HG03354 (cell line): Measurements from ENCODE around the gene ACKR2.

ENCODE experiments used
- ATAC-seq: cut with Tn5 transposase; IDR thresholded peaks from one replicate; pipeline ENCODE4 v1.9.1; 2021; ENCODE audit warnings: mild to moderate bottlenecking; ENCODE audit not compliant: unreplicated experiment, poor library complexity, severe bottlenecking

Gene ACKR2

DNA sequence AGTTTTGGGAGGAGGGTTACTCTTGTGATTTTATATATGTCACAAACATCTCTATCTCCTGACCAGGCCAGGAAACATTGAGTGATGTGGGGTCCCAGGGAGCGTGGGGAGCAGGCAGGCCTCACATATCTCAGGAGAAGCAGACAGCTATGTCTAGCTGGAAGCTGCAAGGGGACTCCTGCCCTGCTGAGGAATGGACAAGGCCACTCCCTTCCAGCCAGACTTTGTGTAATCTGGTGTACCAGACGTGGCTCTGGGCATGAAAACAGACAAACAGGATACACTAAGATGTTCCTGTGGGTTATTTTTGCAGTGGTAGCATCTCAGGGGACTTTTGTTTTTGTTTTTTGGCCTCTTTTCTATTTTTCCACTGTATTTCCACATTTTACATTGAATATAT, 43.2 kb downstream of the ACKR2 start:
- no peak for ATAC-seq

DNA sequence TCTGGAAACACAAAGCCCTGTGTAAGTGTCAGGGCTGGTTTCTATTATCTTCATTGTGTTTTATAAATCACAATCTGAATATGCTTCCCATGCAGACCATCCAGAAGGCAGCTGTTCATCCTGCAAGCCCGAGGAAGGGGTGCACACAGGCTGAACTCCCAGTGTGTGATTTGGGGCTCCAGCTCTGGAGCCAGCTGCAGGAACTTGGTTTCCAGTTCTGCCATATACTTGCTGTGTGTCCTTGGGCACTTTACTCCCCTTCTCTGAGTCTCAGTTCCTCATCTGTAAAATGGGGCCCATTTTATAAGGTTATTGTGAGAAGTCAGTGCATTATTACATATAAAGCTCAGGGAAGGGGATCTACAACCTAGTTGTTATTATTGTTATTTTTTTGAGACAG, 43.8 kb downstream of the ACKR2 start:
- ATAC-seq = no peak

DNA sequence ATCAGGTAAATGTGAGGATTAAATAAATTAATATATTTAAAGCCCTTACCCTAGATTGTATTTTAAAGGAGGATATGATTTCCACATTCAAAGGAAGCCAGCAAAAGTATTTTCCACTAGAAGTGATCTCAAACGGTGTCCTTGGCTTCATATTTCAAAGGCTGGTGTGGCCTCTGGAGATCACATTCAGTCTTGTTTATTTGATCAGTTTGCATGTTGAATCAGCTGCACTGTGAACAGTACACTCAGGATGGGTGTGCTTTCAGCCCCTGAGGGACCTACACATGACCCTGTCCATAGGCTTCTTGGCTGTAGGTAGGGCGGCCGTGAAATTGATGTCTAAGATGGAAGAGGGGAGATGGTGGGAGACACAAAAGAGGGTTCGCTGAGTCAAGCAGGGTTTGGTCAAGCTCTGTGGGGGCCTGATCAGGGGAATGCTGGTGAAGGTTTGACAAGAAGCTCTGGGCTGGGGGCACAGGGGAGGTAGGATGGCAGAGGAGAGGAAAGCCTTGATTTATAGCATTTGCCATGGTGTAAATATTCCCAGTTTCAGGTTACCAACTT, 44.6 kb downstream of the ACKR2 start:
- ATAC-seq = no peak

DNA sequence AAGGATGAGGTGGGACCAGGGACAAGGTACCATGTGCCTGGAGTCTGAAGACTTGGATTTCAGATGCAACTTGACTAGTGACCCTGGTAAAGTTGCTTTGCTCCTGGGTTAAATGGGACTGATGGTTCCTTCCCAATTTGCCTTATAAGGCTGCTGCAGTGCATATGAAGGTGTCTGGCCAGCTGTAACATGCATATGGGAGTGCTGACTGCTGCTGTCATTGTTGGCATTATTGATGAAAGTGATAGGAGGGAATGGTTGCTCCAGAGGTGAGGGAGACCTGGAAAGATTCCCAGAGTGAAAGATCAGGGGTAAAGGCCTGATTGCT, 45.9 kb downstream of the ACKR2 start:
- ATAC-seq = no peak

DNA sequence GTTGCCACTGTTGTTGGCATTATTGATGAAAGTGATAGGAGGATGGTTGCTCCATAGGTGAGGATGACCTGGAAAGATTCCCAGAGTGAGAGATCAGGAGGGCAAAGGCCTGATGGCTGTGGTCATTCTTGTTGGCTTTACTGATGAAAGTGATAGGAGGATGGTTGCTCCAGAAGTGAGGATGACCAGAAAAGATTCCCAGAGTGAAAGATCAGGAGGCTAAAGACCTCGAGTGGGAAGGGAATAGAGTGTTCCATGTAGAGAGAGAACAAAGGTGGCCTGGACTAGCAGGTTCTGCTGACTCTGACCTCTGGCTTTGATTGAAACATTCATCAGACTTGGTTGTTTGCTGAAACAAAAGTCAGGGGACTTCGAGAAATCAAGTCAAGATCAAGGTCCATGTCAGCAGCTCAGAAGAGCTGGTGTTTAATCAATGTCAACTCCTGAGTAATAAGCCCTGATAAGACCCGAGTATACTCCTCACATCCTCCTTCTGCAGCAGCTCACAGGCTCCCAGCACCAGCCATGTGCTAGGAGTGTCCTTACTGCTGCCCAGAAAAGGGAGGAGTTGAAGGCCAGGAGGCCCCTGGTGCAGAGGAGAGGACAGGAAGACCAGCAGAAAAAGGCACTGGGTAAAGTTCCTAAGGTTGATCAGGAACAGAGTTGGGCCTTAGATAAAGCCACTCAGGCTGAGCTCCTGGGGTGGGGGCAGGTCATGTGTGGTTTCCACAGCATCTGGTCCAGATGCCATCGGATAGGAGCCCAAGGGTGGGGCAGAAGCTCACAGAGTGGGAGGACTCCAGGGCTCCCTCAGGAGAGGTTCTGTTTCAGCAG, 46.5 kb downstream of the ACKR2 start:
- no peak for ATAC-seq

DNA sequence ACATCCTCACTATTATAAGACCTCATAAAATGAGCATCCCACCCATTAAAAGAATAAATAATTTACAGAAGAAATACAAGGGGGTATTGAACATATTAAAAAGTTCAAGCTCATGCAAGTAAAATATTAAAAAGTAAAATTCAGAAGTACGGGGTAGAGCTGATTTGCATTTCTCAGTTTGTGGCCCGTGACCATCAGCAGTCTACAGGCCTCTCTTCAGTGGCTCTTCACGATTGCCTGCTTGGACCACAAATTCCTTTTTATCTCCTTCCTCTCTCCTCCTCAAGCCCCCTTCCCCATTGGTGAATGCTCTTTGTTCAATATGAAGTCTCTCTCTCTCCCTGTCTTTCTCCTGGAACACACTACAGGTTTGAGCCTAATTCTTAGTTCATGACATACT, 47.3 kb downstream of the ACKR2 start:
- no peak for ATAC-seq

DNA sequence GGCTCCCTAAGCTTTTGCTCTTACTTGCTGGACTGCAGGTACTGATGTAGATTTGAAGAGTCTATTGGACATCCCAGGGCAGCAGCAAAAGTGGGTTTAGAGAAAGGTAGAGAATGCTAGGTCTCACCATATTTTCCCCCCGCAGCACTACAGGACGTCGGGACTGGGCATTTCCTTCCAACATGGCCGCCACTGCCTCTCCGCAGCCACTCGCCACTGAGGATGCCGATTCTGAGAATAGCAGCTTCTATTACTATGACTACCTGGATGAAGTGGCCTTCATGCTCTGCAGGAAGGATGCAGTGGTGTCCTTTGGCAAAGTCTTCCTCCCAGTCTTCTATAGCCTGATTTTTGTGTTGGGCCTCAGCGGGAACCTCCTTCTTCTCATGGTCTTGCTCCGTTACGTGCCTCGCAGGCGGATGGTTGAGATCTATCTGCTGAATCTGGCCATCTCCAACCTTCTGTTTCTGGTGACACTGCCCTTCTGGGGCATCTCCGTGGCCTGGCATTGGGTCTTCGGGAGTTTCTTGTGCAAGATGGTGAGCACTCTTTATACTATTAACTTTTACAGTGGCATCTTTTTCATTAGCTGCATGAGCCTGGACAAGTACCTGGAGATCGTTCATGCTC, 55.2 kb downstream of the ACKR2 start:
- no peak for ATAC-seq

DNA sequence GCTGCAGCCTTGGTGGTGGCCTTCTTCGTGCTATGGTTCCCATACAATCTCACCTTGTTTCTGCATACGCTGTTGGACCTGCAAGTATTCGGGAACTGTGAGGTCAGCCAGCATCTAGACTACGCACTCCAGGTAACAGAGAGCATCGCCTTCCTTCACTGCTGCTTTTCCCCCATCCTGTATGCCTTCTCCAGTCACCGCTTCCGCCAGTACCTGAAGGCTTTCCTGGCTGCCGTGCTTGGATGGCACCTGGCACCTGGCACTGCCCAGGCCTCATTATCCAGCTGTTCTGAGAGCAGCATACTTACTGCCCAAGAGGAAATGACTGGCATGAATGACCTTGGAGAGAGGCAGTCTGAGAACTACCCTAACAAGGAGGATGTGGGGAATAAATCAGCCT, 56.0 kb downstream of the ACKR2 start:
- no peak for ATAC-seq

DNA sequence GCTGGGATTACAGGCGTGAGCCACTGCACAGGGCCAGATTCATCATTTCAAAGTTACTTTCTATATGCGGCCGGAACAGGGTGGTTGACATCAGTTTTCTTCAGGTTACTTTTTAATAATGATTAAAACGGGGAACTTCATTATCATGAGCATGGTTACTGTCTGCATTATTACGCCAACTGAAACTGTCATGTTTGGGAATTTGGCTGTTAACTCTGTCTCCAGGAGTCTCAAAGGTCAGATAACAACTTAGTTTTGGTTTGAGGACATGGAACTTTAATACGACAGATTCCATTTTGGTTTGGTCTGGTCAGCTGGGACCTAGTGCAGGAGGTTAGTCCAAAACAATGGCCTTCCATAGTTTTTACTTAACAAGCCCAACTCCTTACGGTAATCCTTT, 57.9 kb downstream of the ACKR2 start:
- no peak for ATAC-seq

DNA sequence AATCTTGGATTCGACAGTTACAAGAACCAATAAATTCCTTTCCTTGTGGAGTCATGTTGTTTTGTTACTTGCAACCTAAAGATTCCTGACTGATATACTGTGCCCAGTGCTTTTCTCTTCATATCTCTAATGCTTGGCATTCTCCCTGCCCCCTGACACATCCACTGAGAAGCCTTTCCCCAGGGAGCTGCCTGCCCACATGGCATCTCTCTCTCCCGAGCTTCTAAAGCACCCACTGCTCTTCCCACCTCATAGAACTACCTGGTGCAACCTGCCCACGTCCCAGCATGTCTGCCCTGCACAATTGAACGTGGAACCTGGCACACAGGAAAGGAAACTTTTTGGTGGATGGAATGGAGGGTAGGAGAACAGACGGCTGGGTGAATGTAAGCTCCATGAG, 59.6 kb downstream of the ACKR2 start:
- no peak for ATAC-seq

DNA sequence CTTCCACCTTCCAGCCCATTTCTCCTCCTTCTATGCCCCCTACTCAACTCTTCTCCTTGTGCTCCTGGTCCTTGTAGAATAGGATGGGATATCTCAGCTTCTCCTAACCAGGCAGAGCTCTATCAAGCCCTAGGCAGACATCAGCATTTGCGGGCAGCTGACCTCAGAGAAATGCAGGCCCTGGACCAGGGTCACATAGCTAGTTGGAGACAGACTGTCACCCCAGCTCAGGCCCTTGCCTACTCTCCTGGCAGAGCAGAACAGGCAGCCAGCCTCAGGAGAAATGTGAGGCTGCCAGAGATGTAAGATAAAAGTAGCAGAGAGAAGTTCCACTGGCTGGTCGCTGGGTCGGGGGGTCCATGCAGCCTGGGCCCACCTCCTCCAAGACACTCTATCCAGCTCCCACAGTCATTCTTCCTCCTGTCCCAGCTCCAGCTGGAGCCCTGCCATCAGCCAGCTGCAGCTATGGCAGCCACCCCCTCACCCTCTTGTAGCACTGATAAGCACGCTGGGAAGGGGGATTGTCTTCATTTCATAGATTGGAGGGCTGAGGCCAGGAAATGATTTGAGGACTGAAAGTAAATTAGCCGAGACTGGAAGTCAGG, 62.4 kb downstream of the ACKR2 start:
- ATAC-seq = no peak

DNA sequence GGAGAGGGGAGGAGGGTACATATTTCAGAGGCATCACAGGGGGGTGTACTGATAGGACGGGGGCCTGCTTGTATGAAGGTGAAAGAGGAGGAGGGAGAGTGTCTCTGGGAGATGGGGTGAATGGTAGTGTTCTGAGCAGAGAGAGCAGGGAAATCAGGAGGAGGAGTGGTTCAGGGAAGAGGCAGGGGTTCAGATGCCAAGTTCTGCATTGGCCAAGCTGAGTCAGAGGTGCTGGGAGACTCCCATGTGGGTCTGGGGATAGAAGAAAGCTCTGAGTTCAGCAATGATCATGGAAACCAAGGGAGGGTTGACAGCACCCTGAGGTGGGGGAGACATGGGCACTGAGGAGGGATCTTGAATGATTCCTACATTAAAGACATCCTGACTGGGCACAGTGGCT, 63.5 kb downstream of the ACKR2 start:
- no peak for ATAC-seq

DNA sequence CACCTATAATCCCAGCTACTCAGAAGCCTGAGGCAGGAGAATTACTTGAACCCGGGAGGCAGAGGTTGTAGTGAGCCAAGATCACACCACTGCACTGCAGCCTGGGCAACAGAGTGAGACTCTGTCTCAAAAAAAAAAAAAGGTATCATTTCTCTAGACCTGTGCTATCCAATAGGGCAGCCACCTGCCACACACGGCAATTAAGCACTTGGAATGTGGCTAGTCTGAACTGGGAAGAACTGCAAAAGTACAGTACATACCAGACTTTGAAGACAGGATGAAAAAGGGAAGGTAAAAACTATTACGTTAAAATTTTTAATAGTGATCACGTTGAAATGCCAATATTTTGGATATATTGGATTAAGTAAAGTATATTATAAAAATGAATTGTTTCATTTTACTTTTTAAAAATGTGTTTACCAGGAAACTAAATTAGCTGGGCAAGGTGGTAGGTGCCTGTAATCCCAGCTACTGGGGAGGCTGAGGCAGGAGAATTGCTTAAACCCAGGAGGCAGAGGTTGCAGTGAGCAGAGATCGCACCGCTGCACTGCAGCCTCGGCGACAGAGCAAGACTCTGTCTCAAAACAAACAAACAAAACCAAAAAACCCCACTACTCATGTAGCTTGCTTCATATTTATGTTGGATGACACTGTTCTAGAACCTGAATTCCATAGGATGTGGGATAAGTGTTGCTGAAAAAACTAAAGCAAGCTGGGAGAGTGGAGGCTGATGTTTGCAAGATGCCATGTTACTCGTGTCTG, 64.2 kb downstream of the ACKR2 start:
- ATAC-seq = no peak

DNA sequence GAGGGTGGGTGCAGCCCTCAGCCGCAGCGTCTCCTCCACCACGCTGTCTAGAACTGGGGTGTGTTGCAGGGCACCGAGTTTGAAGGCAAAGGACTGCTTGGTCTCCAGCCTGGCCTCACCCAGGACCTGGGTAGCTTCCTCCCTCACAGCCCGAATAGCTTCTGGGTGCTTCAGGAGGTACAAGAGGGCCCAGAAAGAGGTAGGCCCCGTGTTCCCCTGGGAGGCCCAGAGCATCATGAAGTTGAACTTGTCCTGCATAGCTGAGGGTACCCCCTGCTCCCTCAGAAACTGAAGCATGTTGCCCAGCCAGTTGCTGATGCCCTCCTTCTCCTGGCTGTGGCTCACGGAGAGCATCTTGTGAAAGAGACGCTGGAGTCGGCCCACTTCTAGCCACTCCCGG, 65.5 kb downstream of the ACKR2 start:
- ATAC-seq = no peak

DNA sequence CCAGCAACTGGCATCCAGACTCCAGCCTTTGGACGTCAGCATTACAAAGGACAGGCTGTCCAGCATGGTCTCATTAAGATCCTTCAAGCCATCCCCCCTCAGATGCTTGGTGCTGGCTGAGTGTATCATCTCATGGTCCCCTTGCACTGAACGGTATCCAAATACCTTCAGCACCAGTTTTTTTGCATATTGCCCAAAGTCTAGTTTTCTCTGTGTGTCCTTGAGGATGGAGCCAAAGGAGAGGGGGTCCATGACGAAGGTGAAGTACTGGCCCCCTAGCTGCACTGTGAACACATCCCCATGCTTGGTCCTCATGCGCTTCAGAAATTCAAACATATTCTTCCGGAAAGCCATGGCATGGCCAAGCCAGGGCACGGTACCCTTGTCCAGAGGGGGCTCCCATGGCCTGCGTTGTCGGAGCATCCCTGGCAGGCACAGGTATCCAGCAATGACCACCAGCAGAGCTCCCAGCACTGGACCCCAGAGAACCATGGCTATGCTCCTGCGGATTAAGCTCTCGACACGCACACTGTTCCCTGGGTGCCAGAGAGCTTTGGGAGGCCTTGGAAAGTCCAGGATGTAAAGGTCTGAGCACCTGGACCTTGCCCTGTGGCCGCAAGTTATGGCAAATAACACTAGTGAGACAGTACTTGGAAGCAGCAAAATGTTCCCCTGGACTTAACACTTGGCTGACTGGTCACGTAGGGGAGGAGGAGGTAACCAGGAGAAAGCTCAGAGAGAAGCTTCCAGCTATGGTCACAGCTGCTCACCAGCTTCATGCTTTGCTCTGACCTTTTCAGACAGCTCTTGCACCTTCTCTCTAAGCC, 66.3 kb downstream of the ACKR2 start, which contains the start of gene CYP8B1:
Gene CYP8B1, minus strand, starts transcription at position 555 of the 827 bp plus-strand sequence. Its CDS starts 63 bp downstream, at position 492.
- ATAC-seq = no peak

DNA sequence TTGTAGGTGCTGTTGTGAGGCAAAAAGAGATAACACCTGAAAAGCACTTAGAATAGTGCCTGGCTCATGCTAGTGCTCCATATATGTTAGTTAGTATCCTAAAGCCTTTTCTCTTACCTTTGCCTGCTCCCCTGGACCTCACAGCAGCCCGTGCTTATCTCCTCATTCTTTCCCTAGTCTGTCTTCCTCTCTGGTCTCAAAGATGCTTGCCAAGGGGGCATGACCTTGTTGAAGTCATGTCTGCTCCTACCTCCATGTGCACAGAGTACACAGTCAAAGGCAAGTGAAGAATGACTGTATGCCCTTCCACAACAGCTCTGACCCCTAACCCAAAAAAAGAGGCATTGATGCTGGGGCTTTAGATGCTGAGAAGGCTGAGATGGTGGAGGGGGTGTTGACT, 67.2 kb downstream of the ACKR2 start:
- no peak for ATAC-seq

DNA sequence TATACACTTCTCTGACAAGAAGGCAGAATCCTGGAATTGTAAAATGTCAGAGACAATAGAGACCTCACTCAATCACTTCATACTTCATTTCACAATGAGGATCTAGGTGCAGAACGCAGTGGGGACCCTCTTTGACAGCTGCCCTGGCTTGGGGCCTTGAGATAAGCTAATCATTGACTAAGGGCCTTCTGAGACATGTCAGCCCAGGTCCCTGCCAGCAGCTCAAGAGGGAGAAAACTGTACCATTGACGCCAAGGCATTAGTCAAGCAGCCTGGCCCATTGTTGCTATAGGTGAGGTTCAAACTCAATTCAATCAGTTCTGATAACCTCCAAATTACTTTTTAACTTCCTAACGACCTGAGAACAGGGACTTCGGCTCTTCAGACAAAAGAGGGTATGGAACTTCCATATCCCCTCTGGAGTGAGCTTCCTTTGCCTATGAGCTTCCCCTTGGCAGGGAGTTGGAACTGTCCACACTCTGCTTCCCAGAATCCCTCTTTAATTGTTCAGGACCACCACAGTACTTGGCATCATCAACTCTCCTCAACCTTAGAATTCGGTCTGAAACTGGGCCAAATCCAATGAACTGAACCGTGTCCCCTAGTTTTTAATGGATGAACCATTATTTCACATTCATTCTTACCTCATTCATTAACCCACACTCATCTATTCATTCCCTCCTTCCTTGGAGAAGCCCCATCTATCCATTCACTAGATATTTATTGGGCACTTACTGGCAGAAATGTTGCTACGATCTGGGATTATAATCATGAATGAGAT, 67.9 kb downstream of the ACKR2 start:
- no peak for ATAC-seq

DNA sequence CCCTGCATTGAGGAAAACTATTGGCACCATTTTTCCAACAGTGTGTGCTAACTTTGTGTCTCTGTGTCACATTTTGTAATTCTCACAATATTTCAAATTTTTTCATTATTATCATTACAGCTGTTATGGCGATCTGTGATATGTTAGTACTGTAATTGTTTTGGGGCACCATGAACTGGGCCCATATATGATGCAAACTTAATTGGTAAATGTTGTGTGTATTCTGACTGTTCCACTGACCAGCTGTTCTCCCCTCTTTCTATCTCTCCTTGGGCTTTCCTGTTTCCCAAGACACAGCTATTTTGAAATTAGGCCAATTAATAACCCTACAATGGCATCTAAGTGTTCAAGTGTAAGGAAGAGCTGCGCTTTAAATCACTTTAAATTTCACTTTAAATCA, 68.6 kb downstream of the ACKR2 start:
- ATAC-seq = no peak

DNA sequence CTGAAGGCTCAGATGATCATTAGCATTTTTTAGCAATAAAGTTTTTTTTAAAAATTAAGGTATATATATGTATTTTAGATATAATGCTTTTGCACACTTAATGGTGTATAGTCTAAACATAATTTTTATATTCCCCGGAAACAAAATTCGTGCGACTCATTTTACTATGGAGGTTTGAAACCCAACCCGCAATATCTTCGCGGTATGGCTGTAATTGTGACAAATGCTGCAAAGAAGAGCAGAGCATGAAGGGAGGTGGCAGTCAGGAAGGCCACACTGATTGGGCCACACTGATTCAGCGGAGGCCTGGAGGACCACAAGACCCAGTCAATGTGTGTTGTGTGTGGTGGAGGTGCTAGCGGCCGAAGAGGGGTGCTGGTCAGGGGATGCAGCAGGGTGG, 70.9 kb downstream of the ACKR2 start:
- no peak for ATAC-seq
